Measurements from ENCODE around the gene NACAD. TPM values are rescaled to one million over a fixed set of nuclear protein-coding genes. Genes with fewer than 3 reads are reported as not detected.

NACAD gene
- total and polyA plus RNA-seq, 2 of the 4 experiments (the other 2 are of a cell fraction): 0.54 to 2.2 TPM

Small RNA genes lying within 50 kb of the gene (microRNA-seq; reads per million reads assigned to microRNA genes)
- not detected for gene SNORA5A (ENCODE audit: insufficient read depth, insufficient read length)
- not detected for gene SNORA5B (ENCODE audit: insufficient read depth, insufficient read length)
- gene SNORA5C (ENCODE audit: insufficient read depth, insufficient read length): 12.4 reads per million, percentile 27 among the genes with 10 or more reads in this experiment

Small RNA genes lying within 50 kb of the gene (small RNA-seq; reads per million reads assigned to genes)
- gene SNORA5A (5.4 to 203 (median 10.9) reads per million in 5 experiments), gene SNORA5B (0 reads per million in 5 experiments), gene SNORA5C (0.46 to 43.6 (median 8.9) reads per million in 5 experiments)

Other genes starting within 250 kb of the NACAD start
- 162 and 230 TPM in 2 replicates for gene H2AZ2, start 240.9 kb downstream of the NACAD start, total RNA-seq (2012; rRNA removed)
- gene H2AZ2, start 240.9 kb downstream of the NACAD start, polyA plus RNA-seq (2012; rRNA removed): 135 and 156 TPM in 2 replicates
- 8.8 and 15.3 TPM in 2 replicates for gene PURB, start 203.4 kb downstream of the NACAD start, total RNA-seq (2012; rRNA removed)
- gene PURB, start 203.4 kb downstream of the NACAD start, polyA plus RNA-seq (2012; rRNA removed): 4.5 and 6.3 TPM in 2 replicates
- gene MYO1G, start 110.0 kb downstream of the NACAD start, total RNA-seq (2012; rRNA removed): under 0.01 TPM in 2 replicates
- gene MYO1G, start 110.0 kb downstream of the NACAD start, polyA plus RNA-seq (2012; rRNA removed): 0.02 and 0.04 TPM in 2 replicates
- 56.1 and 65.2 TPM in 2 replicates for gene CCM2, start 88.8 kb downstream of the NACAD start, total RNA-seq (2012; rRNA removed)
- gene CCM2, start 88.8 kb downstream of the NACAD start, polyA plus RNA-seq (2012; rRNA removed): 71.7 and 78.5 TPM in 2 replicates
- gene TBRG4, start 22.7 kb upstream of the NACAD start, total RNA-seq (2012; rRNA removed): 56.7 and 77.6 TPM in 2 replicates
- gene TBRG4, start 22.7 kb upstream of the NACAD start, polyA plus RNA-seq (2012; rRNA removed): 62.0 and 71.6 TPM in 2 replicates
- gene RAMP3, start 68.8 kb upstream of the NACAD start, total RNA-seq (2012; rRNA removed): not detected in 2 replicates
- not detected in 2 replicates for gene RAMP3, start 68.8 kb upstream of the NACAD start, polyA plus RNA-seq (2012; rRNA removed)